ENCODE data around the gene EVA1C.
"Not testable (repeated sequence)": the region's sequence is repeated elsewhere in the genome, so short reads cannot be mapped to it uniquely, and the experiment has no call there.

Gene EVA1C

DNA sequence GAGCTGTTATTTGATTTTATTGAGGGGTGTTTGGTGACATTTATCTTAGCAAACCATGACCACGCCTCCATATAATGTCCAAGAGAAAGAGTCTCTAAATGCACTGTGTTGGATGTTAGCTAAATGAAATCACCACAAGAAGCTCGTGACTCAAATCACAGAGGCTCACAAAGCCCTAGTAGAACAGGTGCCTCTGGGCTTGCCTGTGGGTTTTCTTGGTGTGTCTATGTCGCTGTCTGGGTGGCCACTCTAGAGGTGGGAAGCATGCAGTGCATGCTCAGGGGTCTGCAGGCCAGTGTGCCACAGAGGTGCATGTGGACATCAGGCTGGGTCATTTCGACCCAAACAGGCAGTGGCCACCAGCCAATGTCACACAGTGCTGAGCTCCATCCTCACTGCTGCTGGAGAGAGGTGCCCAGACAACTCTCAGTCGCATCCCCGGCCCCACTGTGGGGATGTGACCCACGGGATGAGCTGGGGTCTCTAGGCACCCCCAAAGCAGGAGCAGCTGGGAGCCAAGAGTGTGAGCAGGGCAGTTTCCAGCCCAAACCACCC lies 94.0 kb downstream of the EVA1C start:
- not testable (repeated sequence) for DNase-seq

GRCh38 chr21:32507342-32507919 lies 94.9 kb downstream of the EVA1C start:
- no peak for DNase-seq

GRCh38 chr21:32508036-32508435 lies 95.5 kb downstream of the EVA1C start:
- DNase-seq: not testable (repeated sequence)

- no peak for DNase-seq
These were observed 96.1 kb downstream of the EVA1C start for GRCh38 chr21:32508558-32508957.

DNA sequence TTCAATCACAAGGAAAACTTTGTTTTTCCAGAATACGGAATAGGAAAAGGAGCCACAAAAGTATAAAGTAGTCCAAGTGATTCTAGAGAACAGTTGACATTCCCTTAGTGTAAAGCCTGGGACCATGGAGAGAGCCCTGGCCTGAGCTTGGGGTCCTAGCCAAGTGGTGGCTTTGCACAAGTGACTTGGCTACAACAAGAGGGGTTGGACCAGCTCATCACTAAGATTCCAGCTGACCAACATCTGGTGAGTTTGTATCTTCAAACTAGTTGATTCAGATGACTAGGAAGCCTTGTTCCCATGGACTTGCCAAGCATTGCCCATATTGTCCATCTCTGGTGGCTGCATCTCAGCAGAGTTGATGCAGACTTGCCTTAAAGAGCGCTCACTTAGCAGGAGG lies 96.5 kb downstream of the EVA1C start:
- DNase-seq: not testable (repeated sequence)

DNA sequence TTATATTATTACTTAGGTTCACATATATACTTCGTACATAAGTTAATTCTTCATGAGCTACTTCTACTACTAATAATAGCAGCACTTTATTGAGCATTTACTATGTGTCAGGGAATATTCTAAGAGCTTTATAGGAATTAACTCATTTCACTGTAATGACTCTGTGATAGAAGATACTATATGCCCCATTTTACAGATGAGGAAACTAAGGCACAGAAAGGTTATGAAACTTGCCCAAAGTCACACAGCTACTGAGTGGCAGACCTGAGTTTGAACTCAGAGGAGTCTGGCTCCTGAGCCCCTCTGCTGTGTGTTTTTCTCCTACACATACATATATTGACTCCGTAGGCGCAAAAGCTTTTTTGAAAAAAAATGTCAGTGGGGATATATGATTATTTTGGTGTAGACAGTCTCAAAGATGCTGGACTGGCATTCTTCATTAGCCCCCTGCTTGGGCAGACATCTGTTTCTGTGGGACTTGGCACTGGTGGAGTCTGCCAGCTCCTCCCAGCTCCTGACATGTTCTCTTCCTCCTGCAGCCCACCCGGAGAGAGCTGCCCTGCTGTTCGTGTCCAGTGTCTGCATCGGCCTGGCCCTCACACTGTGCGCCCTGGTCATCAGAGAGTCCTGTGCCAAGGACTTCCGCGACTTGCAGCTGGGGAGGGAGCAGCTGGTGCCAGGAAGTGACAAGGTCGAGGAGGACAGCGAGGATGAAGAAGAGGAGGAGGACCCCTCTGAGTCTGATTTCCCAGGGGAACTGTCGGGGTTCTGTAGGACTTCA lies 102.0 kb downstream of the EVA1C start:
- no peak for DNase-seq

- no peak for DNase-seq
These were observed 103.4 kb downstream of the EVA1C start for GRCh38 chr21:32515874-32516273.

DNA sequence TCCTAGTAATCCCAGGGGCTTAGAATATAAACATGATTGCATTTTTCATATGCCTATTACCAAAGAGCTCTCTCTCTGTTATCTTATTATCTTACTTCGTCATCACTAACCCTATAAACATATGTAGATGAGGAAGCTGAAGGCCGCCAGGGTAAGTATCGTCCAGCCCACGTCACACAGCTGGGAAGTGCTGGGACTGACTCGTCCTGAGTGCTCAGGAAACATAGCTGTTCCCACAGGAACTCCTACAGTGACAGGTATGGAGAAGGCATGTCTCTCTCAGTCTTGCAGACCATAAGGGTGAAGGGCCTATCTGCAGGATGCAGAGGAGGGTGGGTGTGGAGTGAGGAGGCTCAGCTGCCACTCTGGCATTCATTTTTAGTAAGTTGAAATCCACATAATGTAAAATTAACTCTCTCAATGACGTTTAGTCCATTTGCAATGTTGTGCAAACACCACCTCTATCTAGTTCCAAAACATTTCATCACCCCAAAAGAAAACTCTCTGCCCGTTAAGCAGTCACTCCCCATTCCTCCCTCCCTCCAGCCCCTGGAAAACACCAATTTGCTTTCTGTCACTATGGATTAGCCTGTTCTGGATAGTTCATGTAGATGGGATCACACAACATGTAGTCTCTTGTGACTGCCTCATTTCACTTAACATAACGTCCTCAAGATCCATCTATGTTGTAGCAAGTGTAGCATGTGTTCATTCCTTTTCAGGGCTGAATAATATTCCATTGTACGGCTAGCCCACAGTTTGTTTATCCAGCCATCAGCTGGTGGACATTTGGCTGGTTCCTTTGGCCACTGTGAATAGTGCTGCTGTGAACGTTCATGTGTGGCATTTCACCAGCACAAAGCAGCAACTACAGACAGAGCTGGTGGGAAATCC lies 104.5 kb downstream of the EVA1C start:
- no peak for DNase-seq

GRCh38 chr21:32519945-32520874 lies 107.7 kb downstream of the EVA1C start:
- DNase-seq: peak; percentile 50

DNA sequence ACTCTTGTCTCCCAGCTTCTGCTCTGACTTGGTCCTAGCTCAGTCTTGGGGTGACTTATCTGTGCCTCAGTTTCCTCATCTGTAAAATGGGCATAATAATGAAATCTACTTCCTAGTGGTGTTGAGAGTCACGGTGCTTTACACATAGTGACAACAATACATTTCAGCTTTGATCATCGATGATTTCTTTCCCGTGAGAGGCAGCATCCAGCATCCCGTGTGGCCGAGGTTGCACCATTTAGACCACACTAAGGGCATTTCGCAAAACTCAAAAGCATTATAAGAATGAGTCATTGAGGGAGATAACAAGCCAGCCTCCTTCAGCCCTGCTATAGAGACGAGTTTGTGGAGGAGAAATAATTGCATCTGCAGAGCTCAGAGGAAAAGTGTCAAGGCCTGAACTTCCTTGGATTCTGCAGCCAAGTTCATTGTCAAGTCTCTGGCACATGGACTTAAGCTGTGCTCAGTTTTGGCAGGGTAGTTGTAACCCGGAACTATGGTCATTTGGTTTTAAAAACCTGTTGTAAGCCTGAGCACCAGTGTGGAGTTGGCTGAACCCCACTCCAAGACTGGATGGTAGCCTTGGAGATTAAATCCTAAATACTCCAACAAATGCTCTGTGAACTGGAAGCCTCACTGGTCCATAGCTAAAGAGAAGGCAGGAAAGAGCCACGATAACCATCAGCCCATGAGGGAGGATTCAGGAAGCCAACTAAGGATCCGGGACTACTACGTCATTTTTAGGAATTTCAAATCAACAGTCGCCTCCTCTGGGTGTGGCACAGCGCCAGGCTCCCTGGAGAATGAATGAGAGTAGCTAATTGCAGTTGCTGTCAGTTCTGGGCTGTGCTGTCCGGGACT lies 108.6 kb downstream of the EVA1C start:
- DNase-seq: peak; percentile 37

GRCh38 chr21:32521736-32522355 lies 109.3 kb downstream of the EVA1C start:
- peak; percentile 42 for DNase-seq

- no peak for DNase-seq
These were observed 111.0 kb downstream of the EVA1C start for GRCh38 chr21:32523463-32523862.

DNA sequence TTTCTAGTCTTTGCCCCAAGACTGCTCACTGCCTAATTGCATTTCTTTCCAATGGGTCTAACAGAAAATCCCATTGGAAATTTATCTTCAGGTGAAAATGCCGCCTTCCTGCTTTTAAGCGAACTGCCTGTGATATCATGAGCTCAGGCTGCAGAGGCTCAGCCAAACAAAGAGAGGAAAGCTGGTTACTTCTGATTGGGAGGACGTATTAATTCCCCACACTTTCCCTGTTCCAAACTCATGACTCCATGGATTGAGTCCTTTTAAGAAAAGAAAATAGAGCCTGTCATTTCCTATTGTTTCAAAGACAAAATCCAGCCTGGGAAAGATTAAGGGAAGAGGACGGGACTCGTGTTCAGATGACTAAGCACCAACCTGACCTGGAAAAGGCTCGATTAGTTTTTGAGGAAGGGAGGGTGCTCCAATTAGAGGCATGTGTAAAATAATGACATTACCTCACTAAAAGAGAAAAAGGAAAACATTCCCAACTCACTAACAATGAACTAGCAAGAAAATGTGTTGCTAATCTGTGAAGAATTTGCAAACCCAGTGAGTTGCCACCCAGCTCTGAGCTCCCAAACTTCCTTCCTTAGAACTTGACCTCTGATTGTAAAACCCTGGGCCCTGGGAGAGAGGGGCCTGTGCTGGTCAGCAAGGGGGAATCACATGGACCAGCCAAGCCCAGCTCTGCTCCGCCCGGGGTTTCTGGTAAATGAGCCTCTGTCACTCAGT lies 111.6 kb downstream of the EVA1C start:
- no peak for DNase-seq

DNA sequence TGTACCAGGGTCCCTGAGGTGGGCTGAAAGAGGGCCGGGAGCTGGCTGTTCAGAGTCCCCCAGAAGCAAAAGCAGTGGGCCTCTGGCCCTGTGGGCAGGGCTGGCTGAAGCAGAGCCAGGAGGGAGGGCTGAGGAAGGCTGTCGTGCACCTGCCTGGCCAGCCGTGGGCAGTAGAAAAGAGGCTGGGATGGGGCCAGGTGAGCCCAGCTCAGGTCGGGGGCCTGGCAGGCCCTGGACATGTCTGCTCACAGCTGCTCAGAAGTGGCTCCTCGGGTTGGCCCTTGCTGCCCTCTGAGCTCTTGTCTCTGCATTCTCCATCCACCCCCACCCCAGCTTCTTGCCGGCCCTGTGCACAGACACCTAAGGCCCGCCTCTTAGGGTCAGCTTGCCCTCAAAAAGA lies 112.8 kb downstream of the EVA1C start:
- DNase-seq: no peak

- no peak for DNase-seq
These were observed 117.2 kb downstream of the EVA1C start for GRCh38 chr21:32529679-32530078.

DNA sequence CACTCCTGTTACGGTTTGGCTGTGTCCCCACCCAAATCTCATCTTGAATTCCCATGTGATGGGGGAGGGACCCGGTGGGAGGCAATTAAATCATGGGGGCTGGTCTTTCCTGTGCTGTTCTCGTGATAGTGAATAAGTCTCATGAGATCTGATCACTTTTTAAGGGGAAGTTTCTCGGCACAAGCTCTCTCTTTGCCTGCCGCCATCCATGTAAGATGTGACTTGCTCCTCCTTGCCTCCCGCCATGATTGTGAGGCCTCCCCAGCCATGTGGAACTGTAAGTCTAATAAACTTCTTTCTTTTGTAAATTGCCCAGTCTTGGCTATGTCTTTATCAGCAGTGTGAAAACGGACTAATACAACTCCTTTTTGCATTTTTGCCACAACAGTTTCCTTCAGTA lies 118.3 kb downstream of the EVA1C start:
- DNase-seq: peak; percentile 36

DNA sequence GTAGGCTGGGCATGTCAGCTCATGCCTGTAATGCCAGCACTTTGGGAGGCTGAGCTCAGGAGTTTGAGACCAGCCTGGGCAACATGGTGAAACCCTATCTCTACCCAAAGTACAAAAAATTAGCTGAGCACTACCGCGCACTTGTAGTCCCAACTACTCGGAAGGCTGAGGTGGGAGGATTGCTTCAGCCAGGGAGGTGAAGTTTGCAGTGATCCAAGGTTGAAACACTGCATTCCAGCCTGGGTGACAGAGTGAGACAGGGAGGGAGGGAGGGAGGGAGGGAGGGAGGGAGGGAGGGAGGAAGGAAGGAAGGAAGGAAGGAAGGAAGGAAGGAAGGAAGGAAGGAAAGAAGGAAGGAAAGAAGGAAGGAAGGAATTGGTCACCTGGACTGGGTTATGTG lies 119.1 kb downstream of the EVA1C start:
- DNase-seq: peak; percentile 12

GRCh38 chr21:32532636-32533035 lies 120.1 kb downstream of the EVA1C start:
- DNase-seq: peak; percentile 21

DNA sequence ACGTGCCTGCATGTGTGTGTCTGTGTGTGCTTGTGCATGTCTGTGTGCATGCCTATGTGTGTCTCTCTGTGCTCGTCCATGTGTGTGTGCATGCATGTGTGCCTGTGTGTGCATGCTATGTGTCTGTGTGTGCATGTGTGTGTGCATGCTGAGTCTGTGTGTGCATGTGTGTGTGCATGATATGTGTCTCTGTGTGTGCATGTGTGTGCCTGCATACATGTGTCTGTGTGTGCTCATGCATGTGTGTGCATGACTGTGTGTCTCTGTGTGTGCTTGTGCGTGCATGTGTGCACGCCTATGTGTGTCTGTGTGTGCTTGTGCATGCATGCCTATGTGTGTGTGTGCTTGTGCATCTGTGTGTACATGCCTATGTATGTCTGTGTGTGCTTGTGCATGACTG lies 120.5 kb downstream of the EVA1C start:
- peak; percentile 14 for DNase-seq

- DNase-seq: no peak
These were observed 121.1 kb downstream of the EVA1C start for GRCh38 chr21:32533611-32534010.
